ENCODE data around the gene EIF2B2. TPM values are rescaled to one million over a fixed set of nuclear protein-coding genes. Genes with fewer than 3 reads are reported as not detected.

EIF2B2 gene
- total RNA-seq, 2 donors from 2014 or later = 12.9 to 17.1 TPM

GRCh38 chr14:74960736-74961135, 42.0 kb upstream of the EIF2B2 start:
- Histone ChIP-seq H3K27me3 (no peaks in the 10 kb centered on the region), H3K27ac (no peak overlapping the region), H3K9me3 (no peaks in the 10 kb centered on the region), H3K36me3 (replicated peaks in 1 of 2; ENCODE audit: insufficient read depth in 1 of 2, low read depth in 2 of 2) (no peaks in the 10 kb centered on the region), H3K4me1 (peaks cover 1% of the 10 kb centered on the region), H3K4me3 (no peak overlapping the region)
- intact Hi-C loops (cut with DNase I) = no loop called here
- TF ChIP-seq CTCF (IDR thresholded peaks at IDR 0.05) = no peak
- TF ChIP-seq POLR2A (IDR thresholded peaks at IDR 0.05) = no peak
- WGBS, 2 donors = 73 to 76% methylated on average over 4 of the region's 4 CpGs
- no peak for DNase-seq
- ATAC-seq = no peak

- Histone ChIP-seq H3K4me3 (no peak overlapping the region), H3K9me3 (no peaks in the 10 kb centered on the region), H3K27ac (no peak overlapping the region), H3K27me3 (no peaks in the 10 kb centered on the region), H3K36me3 (replicated peaks in 1 of 2; ENCODE audit: insufficient read depth in 1 of 2, low read depth in 2 of 2) (no peaks in the 10 kb centered on the region), H3K4me1 (no peaks in the 10 kb centered on the region)
- no peak for ATAC-seq
- TF ChIP-seq POLR2A (IDR thresholded peaks at IDR 0.05) = no peak
- 78 to 82% methylated on average over 5 of the region's 5 CpGs for WGBS, 2 donors
- intact Hi-C loops (cut with DNase I) = no loop called here
- DNase-seq = no peak
Observed at GRCh38 chr14:74961238-74961911, 41.3 kb upstream of the EIF2B2 start.

GRCh38 chr14:74962046-74962445, 40.7 kb upstream of the EIF2B2 start:
- TF ChIP-seq CTCF (IDR thresholded peaks at IDR 0.05) = no peak
- TF ChIP-seq POLR2A (IDR thresholded peaks at IDR 0.05) = no peak
- H3K36me3 ChIP-seq (replicated peaks in 1 of 2; ENCODE audit: insufficient read depth in 1 of 2, low read depth in 2 of 2) = no peaks in the 10 kb centered on the region
- intact Hi-C loops (cut with DNase I) = no loop called here
- no peaks in the 10 kb centered on the region for H3K9me3 ChIP-seq
- ATAC-seq (no peak), DNase-seq (no peak)
- H3K27ac ChIP-seq = no peak overlapping the region
- 57 to 76% methylated on average over 11 of the region's 11 CpGs for WGBS, 2 donors
- no peaks in the 10 kb centered on the region for H3K27me3 ChIP-seq
- H3K4me1 ChIP-seq = no peaks in the 10 kb centered on the region
- no peak overlapping the region for H3K4me3 ChIP-seq

GRCh38 chr14:74962493-74962892, 40.2 kb upstream of the EIF2B2 start:
- 65 to 66% methylated on average over 8 of the region's 8 CpGs for WGBS, 2 donors
- Histone ChIP-seq H3K27me3 (no peaks in the 10 kb centered on the region), H3K4me3 (no peak overlapping the region), H3K9me3 (no peaks in the 10 kb centered on the region), H3K36me3 (replicated peaks in 1 of 2; ENCODE audit: insufficient read depth in 1 of 2, low read depth in 2 of 2) (no peaks in the 10 kb centered on the region), H3K4me1 (no peaks in the 10 kb centered on the region), H3K27ac (no peak overlapping the region)
- no peak for DNase-seq
- no peak for ATAC-seq
- intact Hi-C loops (cut with DNase I) = no loop called here
- TF ChIP-seq CTCF (IDR thresholded peaks at IDR 0.05) (no peak), POLR2A (IDR thresholded peaks at IDR 0.05) (no peak)

GRCh38 chr14:74963178-74963704, 39.5 kb upstream of the EIF2B2 start:
- H3K27me3 ChIP-seq = no peaks in the 10 kb centered on the region
- intact Hi-C loops (cut with DNase I) = no loop called here
- DNase-seq = no peak
- 54 to 58% methylated on average over 6 to 12 of the region's 12 CpGs for WGBS, 2 donors
- TF ChIP-seq POLR2A (IDR thresholded peaks at IDR 0.05) = no peak
- H3K27ac ChIP-seq = no peak overlapping the region
- H3K9me3 ChIP-seq = no peaks in the 10 kb centered on the region
- no peaks in the 10 kb centered on the region for H3K36me3 ChIP-seq (replicated peaks in 1 of 2; ENCODE audit: insufficient read depth in 1 of 2, low read depth in 2 of 2)
- no peaks in the 10 kb centered on the region for H3K4me1 ChIP-seq
- ATAC-seq = no peak
- no peak overlapping the region for H3K4me3 ChIP-seq

Measured in body of pancreas (tissue), 4 donors.